ENCODE results near the gene SNX27.

- TF ChIP-seq, protein P1, sequence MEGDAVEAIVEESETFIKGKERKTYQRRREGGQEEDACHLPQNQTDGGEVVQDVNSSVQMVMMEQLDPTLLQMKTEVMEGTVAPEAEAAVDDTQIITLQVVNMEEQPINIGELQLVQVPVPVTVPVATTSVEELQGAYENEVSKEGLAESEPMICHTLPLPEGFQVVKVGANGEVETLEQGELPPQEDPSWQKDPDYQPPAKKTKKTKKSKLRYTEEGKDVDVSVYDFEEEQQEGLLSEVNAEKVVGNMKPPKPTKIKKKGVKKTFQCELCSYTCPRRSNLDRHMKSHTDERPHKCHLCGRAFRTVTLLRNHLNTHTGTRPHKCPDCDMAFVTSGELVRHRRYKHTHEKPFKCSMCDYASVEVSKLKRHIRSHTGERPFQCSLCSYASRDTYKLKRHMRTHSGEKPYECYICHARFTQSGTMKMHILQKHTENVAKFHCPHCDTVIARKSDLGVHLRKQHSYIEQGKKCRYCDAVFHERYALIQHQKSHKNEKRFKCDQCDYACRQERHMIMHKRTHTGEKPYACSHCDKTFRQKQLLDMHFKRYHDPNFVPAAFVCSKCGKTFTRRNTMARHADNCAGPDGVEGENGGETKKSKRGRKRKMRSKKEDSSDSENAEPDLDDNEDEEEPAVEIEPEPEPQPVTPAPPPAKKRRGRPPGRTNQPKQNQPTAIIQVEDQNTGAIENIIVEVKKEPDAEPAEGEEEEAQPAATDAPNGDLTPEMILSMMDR (IDR thresholded peaks at IDR 0.05; ENCODE audit: extremely low read depth in 1 of 2, insufficient read depth in 1 of 2, low read depth in 1 of 2, low read length in 2 of 2), result no peak
- TF ChIP-seq POLR2AphosphoS5 (IDR thresholded peaks at IDR 0.05; ENCODE audit: insufficient read depth, low read depth, low read length) (no peak), POLR2A (IDR thresholded peaks at IDR 0.05; ENCODE audit: low read depth, low read length) (no peak), GATA2 (IDR thresholded peaks at IDR 0.05; ENCODE audit: insufficient read depth, insufficient read length, low read depth, low read length) (no peak), EZH2 (IDR thresholded peaks at IDR 0.05; ENCODE audit: borderline replicate concordance, low read depth, low read length, severe bottlenecking) (no peak)
These were observed 49.9 kb downstream of the SNX27 start for GRCh38 chr1:151661751-151662150.

All from endothelial cell of umbilical vein (primary cell).